Effector memory CD4-positive, alpha-beta T cell (primary cell): Measurements from ENCODE around the gene CYB5R2.

Source experiments
- DNase-seq, 3 donors: peaks; one replicate each; pipeline ENCODE4 v3.0.0-alpha.2; 2020
- H3K27ac ChIP-seq: 2 replicates; pipeline ENCODE4 v1.7.0; 2013; ENCODE audit warnings: mild to moderate bottlenecking, low read length, moderate library complexity; ENCODE audit not compliant: insufficient read depth, poor library complexity, severe bottlenecking
- H3K27me3 ChIP-seq: replicated peaks from 2 replicates; pipeline ENCODE4 v1.7.0; 2013; ENCODE audit warnings: mild to moderate bottlenecking, low read length; ENCODE audit not compliant: insufficient read depth, control insufficient read depth, poor library complexity, severe bottlenecking
- H3K36me3 ChIP-seq: 2 replicates; pipeline ENCODE4 v1.7.0; 2013; ENCODE audit warnings: mild to moderate bottlenecking, low read length, moderate library complexity; ENCODE audit not compliant: control insufficient read depth, insufficient read depth
- H3K4me1 ChIP-seq: 2 replicates; pipeline ENCODE4 v1.7.0; 2013; ENCODE audit warnings: low read length, mild to moderate bottlenecking; ENCODE audit not compliant: control insufficient read depth, insufficient read depth, poor library complexity, severe bottlenecking
- H3K4me3 ChIP-seq: 2 replicates; pipeline ENCODE4 v1.7.0; 2013; ENCODE audit warnings: low read length, low read depth, mild to moderate bottlenecking; ENCODE audit not compliant: insufficient read depth, poor library complexity, severe bottlenecking
- H3K9me3 ChIP-seq: 2 replicates; pipeline ENCODE4 v1.7.0; 2013; ENCODE audit warnings: mild to moderate bottlenecking, low read length, moderate library complexity; ENCODE audit not compliant: control insufficient read depth

The CYB5R2 gene

GRCh38 chr11:7688238-7688826, 15.0 kb upstream of the CYB5R2 start:
- Histone ChIP-seq H3K27me3 (peaks cover 2% of the 10 kb centered on the region), H3K9me3 (no peaks in the 10 kb centered on the region), H3K27ac (no peak overlapping the region), H3K4me3 (no peak overlapping the region), H3K36me3 (no peaks in the 10 kb centered on the region), H3K4me1 (no peaks in the 10 kb centered on the region)
- DNase-seq = no peak

DNA sequence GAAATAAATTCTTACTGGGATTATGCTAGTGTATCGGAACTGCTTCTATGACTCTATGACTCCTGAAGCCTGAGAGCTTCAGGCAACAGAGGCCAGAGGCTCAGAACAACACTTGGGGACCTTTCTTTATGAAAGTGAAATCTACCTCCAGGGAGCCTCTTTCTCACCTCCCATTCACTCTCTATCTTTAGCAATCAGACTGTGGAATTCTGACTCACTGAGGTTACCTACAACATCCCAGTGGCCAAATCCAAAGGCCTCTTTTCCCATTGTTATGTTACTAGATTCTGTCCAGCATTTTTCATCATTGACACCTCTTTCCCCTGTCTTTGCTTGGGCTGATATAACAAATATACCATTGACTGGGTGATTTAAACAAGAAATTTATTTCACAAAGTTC, 14.1 kb upstream of the CYB5R2 start:
- Histone ChIP-seq H3K27ac (no peak overlapping the region), H3K27me3 (peaks cover 2% of the 10 kb centered on the region)
- DNase-seq = no peak

GRCh38 chr11:7686761-7687160, 13.5 kb upstream of the CYB5R2 start:
- no peak for DNase-seq
- no peak overlapping the region for H3K4me3 ChIP-seq
- H3K27ac ChIP-seq = no peak overlapping the region
- H3K9me3 ChIP-seq = no peaks in the 10 kb centered on the region
- H3K4me1 ChIP-seq = no peaks in the 10 kb centered on the region
- peaks cover 2% of the 10 kb centered on the region for H3K27me3 ChIP-seq
- H3K36me3 ChIP-seq = no peaks in the 10 kb centered on the region

More for the DNA sequence above, 14.1 kb upstream of the CYB5R2 start:
- Histone ChIP-seq H3K36me3 (no peaks in the 10 kb centered on the region), H3K4me3 (no peak overlapping the region), H3K4me1 (no peaks in the 10 kb centered on the region), H3K9me3 (no peaks in the 10 kb centered on the region)

DNA sequence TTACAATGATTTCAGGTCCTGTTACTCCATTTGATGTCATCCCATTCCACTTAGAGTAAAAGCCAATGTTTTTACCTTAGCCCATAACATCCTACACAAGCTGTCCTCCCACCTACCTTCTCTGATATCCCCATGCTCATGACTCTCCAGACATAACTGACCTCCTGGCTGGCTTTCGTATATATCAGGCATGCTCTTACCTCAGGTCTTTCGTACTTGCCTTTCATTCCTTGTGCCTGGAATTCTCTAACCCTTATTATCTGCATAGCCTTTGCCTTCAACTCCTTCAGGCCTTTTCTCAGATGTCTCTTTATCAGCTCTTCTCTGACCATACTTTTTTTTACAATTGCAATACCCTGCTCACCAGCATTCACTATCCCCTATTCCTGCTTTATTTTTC, 10.3 kb upstream of the CYB5R2 start:
- DNase-seq = no peak
- no peaks in the 10 kb centered on the region for H3K36me3 ChIP-seq
- no peaks in the 10 kb centered on the region for H3K9me3 ChIP-seq
- H3K4me1 ChIP-seq = no peaks in the 10 kb centered on the region
- H3K27me3 ChIP-seq = no peaks in the 10 kb centered on the region
- H3K27ac ChIP-seq = no peak overlapping the region
- H3K4me3 ChIP-seq = no peak overlapping the region

DNA sequence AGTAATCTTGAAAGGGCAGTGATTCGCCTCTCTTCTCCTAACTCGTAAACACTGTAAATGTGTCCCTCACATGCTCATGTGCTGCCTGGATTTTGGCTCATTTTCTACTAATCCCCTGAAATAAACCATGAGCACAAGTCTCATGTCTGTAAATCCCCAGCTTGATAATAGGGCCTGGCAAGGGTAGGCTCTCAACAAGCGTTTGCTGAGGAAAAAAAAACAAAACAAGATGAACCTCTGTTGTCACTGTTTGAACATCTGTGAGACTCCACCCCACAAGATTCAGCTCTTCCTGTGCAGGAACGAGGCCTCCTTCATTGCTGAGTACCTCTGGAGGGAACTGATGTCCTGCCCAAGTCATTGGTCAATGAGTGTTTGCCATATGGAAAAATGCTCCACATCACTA, 4.5 kb upstream of the CYB5R2 start:
- Histone ChIP-seq H3K27ac (no peak overlapping the region), H3K9me3 (no peaks in the 10 kb centered on the region), H3K4me3 (no peak overlapping the region), H3K36me3 (no peaks in the 10 kb centered on the region), H3K27me3 (peaks cover 20% of the 10 kb centered on the region), H3K4me1 (peaks cover 12% of the 10 kb centered on the region)
- DNase-seq = no peak

GRCh38 chr11:7677071-7677470, 3.8 kb upstream of the CYB5R2 start:
- Histone ChIP-seq H3K36me3 (no peaks in the 10 kb centered on the region), H3K27me3 (peaks cover 27% of the 10 kb centered on the region), H3K27ac (no peak overlapping the region), H3K9me3 (no peaks in the 10 kb centered on the region), H3K4me3 (no peak overlapping the region), H3K4me1 (peaks cover 12% of the 10 kb centered on the region)
- DNase-seq = no peak

DNA sequence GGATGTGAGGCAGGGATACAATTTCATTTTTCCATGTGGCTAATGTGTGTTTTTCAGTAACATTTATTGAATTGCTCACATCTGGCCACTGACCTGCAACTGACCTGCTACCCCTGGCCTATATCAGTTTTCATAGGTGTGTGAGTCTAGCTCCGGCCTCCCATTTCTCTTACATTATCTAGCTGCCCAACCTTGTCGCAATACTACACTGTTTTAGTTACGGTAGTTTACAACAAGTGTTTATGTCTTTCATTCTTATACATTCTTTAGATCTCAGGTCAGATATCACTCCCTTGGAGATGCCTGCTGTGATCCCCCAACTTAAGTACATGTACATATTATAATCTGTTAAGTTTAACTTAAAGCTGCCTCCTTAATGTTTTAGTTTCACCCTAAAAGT, 2.3 kb upstream of the CYB5R2 start:
- Histone ChIP-seq H3K4me3 (no peak overlapping the region), H3K4me1 (peaks cover 12% of the 10 kb centered on the region), H3K27me3 (peaks cover 27% of the 10 kb centered on the region), H3K9me3 (no peaks in the 10 kb centered on the region), H3K27ac (no peak overlapping the region), H3K36me3 (no peaks in the 10 kb centered on the region)
- no peak for DNase-seq

DNA sequence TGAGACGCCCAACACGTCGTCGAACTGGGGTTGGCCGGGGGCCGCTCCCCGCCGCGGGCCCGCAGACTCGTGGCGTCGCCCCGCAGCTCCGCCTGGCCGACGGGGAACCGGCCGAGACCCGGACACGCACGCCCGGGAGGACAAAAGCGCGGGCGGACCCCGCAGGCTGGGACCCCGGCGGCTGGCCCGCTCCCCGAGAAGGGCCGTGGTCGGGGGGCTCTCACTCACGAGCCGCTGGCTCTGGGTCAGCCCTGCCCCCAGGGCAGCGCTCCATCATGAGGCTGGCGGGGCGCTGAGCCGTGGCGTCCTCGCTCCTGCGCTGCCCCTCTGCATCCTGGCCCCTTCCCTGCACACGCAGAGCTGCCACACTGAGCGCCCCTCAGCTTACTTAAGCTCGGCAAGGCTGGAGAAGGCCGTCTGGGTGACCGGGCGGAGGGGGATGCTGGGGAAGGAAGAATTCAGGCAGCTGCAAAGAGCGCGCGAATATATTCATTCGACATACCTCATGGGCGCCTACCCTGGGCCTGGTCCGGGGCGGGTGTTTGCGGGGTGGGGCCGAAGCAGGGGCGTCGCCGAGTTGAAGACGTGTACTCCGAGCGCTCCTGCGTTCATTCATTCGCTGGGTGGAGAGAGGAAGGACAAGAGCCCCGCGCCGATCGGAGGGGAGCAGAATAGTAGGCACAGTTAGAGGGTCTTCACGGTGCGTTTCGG, 579 bp upstream of the CYB5R2 start:
- Histone ChIP-seq H3K36me3 (no peaks in the 10 kb centered on the region), H3K4me3 (peak overlapping the region; percentile 53), H3K27me3 (peaks cover 27% of the 10 kb centered on the region), H3K4me1 (peaks cover 12% of the 10 kb centered on the region), H3K9me3 (no peaks in the 10 kb centered on the region), H3K27ac (no peak overlapping the region)
- no peak for DNase-seq

- Histone ChIP-seq H3K27me3 (peaks cover 27% of the 10 kb centered on the region), H3K4me1 (peaks cover 12% of the 10 kb centered on the region), H3K9me3 (no peaks in the 10 kb centered on the region), H3K27ac (no peak overlapping the region), H3K36me3 (no peaks in the 10 kb centered on the region), H3K4me3 (no peak overlapping the region)
- DNase-seq = no peak
Observed at GRCh38 chr11:7672276-7672959, 882 bp downstream of the CYB5R2 start.
